Measurements from ENCODE around the gene KDM7A. TPM values are rescaled to one million over a fixed set of nuclear protein-coding genes. Genes with fewer than 3 reads are reported as not detected.
A peak's percentile ranks its signal among the peaks of the same experiment; 100 is the strongest.

KDM7A gene
- polyA plus RNA-seq, 1 donor from 2014 or later = 3.8 TPM

DNA sequence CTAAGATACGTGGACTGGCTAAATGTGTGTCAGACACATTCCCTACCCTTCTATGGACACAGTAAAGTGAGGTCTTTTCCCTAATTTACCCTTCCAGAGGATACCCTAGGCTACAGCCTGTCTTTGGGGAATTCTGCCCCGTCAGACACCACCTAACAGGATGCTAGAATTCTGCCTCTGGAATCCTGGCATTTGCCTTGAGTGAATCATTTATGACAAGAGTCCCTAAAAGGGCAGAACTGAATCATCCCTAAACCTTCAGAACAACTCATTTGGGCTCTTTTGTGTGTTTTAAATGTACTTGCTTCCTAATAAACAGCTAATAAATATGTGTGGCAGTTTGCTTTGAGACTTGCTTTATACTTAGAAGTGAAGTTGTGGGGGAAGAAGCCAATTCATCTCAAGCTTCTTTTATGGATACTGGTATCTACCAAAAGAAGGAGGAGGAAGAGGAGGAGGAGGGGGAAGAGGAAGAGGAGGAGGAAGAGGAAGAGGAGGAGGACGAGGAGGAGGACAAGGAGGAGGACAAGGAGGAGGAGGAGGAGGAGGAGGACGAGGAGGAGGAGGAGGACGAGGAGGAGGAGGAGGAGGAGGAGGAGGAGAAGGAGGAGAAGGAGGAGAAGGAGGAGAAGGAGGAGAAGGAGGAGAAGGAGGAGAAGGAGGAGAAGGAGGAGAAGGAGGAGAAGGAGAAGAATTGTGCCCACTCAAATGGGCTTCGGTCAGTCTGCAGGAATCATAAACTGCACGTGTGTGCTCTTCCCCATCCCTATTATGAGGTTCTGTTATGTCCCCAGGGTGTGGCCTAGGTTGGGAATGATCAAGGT is 141.2 kb downstream of the KDM7A start:
- peak overlapping the region in 1 of 4 donors; percentile 43 for H3K4me3 Mint-ChIP-seq
- H3K4me1 Mint-ChIP-seq = peaks cover 14 to 19% (median 18%) of the 10 kb centered on the region in 3 donors
- H3K27me3 Mint-ChIP-seq = no peaks in the 10 kb centered on the region
- no peaks in the 10 kb centered on the region for H3K9me3 Mint-ChIP-seq
- peak overlapping the region in 1 of 3 donors; percentile 82 for H3K27ac Mint-ChIP-seq
- peaks cover 1% of the 10 kb centered on the region for H3K36me3 Mint-ChIP-seq

Other genes starting within 250 kb of the KDM7A start
- 30.8 TPM for gene PARP12, start 114.0 kb downstream of the KDM7A start, polyA plus RNA-seq
- gene SLC37A3, start 221.5 kb upstream of the KDM7A start, polyA plus RNA-seq = 5.4 TPM
- gene RAB19, start 227.1 kb upstream of the KDM7A start, polyA plus RNA-seq = 0.90 TPM

All from IgD-negative memory B cell (primary cell).